Stimulated activated CD4-positive, alpha-beta T cell treated with anti-CD3 and anti-CD28 coated beads, Interleukin-15, amount 100 ng/mL, for 1 hour (primary cell): ENCODE results near the gene ATP2A3.

Experiments used
- DNase-seq, 2 donors: peaks; one replicate each; pipeline ENCODE4 v3.0.0-alpha.2; 2020; ENCODE audit warnings: low read depth in 1 of 2, low spot score in 1 of 2

ATP2A3 gene

DNA sequence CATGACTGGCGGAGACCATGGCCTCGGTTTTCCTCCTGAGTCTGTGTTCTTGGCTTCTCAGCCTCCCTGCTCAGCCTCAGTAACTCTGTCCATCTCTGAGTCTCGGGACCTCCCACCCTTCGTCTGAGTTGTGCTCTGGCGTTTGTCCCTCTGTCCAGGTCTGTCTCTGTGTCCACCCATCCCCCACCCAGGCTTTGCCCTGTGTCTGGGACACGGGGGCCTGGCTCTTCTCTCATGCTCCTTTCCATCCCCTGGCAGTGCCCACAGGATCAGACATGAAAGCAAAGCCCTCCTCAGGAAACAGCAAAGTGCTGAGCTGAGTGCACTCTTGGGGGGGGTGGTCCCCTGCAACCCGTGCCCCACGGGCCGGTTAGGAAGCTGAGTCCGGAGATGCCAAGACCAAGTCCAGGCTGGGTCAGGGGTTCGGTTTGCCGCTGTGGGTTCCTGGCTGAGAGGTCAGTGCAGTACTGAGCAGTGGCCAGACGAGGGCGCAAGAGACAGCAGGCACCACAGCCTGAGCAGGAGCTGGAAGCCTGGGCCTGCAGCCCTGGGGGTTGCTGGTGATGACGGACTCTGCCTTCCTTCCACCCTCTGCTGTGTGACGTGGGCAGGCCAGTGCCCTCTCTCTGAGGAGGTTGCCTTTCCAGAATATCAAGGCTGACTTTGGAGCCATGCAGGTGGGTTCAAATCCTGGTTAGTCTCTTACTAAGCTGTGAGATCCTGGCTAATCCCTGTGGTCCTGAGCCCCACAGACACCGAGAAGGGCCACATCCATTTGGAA, 50.5 kb downstream of the ATP2A3 start:
- DNase-seq, result peak; percentile 57 to 70

DNA sequence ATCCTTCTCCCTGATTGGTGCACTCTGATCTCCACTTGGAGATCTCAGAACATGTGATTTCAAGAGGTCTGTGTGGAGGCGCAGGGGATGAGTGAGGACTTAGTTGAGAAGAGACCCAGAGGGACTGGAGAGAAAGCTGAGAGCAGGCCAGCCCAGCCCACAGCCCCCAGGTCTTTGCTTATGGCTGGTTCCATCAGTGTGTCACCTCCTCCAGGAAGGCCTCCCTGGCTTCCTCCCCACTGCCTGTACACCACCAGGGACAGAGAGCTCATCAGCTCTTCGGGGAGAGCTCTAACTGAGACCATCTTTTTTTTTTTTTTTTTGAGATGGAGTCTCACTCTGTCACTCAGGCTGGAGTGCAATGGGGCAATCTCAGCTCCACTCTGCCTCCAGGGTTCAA, 51.4 kb downstream of the ATP2A3 start:
- DNase-seq, result no peak

DNA sequence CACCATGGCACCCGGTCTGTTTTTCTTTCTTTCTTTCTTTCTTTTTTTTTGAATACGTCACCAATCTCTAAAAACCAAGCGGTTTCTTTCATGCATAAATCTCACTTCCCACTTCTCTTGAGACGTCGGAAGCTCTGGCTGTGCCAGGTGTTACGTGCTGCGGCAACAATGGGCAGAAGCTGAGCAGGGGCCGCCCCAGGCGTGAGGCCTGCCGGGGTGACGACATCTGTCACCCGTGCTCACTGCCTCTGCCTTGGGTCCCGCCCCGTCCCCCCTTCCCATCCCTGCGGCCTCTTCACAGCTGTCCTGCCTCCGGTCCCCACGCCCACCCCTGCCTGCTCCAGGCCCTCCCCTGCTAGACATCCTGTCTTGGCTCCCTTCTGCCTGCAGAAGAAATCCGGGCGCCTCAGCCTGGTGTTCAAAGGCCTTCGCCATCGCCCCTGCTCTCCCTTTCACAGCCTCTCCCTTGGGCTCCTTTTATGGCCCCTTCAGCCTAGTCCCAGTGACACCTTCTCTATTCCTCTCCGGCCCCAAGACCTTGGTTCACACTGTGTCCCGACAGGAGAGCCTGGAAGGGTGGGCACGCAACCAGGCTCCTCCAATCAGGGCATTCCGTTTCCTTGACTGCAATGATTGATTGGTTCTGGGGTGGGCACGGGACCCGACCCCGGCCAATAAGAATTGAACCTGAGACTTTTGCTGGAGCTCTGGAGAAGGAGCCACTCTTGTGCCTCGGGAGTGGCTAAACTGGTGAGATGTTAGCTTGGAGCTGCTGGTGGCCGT, 52.8 kb downstream of the ATP2A3 start:
- DNase-seq, result peak; percentile 25 to 46

DNA sequence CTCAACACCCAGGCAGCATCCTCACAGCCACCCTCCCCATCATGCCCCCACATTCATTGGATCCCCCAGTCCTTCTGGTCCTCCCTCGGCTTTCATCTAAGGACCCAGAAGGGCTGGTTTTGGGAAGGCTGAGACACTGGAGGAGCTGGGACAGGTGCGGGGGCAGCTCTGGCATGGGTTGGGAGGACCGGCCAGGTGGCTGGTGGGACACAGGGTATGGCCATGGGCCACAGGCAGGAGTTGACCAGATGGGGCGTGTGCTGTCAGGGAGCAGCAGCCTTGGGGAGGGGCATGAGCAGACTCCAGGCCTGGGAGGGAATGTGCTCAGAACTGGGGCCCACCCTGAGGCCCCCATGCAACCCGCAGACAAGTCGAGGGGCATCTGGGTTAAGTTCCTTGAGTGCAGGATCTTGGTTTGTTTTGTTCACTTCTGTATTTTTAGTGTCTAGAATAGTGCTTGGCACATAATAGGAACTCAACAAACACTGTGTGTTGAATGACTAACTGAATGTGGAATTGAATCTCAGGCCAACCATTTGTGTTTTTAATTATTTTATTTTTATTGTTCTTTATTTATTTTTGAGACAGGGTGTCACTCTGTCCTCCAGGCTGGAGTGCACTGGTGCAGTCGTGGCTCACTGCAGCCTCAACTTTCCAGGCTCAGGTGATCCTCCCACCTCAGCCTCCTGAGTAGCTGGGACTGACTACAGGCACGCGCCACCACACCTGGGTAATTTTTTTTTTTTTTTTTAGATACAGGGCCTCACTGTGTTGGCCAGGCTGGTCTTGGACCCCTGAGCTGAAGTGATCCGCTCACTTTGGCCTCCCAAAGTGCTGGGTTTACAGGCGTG, 53.6 kb downstream of the ATP2A3 start:
- no peak for DNase-seq

DNA sequence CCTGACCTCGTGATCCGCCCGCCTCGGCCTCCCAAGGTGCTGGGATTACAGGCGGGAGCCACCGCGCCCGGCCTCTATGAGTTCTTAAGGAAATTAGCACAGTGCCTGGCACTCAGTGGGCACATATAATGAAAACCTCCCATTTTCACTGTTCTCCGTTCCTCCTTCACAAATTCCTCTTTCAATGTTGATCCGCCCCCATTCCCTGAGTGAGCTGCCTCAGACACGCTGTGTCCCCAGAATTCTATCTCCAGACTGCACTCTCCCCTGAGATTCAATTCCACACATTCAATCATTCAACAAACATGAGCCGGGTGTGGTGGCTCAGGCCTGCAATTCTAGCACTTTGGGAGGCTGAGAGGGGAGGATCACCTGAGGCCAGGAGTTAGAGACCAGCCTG, 55.0 kb downstream of the ATP2A3 start:
- no peak for DNase-seq

DNA sequence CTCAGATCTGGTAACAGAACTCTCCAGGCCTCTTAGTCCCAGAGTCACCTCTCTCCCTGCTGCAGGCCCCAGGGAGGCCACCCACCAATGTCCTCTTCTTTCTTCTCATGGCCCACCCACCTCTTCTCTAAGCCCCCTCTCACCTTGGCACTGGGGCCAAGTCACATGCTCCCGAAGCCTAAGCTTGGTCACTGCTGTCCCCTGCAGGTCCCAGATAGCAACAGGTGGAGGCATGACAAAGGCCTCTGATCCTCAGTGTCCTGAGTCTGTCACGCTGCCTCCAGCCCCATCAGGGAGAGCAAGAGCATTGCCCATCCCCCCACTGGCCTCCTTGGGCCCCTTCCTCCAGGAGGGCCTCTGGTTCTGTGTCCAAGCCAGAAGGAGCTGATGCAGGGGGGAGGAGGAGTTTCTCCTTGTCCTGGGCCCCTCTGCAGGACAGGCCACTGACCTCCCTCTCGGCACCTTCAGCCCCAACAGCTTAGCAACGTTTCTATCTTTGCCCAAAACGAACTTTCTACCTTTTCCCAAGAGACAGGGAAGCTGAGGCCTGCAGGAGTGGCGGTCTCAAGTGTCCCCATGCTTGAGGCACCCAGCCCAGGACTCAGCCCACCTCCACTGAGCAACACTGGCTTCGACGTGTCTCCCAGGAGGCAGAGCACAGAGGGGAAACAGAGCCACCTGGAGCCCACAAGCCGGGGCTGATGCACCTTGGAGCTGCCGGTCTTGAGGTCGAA, 56.6 kb downstream of the ATP2A3 start:
- no peak for DNase-seq

DNA sequence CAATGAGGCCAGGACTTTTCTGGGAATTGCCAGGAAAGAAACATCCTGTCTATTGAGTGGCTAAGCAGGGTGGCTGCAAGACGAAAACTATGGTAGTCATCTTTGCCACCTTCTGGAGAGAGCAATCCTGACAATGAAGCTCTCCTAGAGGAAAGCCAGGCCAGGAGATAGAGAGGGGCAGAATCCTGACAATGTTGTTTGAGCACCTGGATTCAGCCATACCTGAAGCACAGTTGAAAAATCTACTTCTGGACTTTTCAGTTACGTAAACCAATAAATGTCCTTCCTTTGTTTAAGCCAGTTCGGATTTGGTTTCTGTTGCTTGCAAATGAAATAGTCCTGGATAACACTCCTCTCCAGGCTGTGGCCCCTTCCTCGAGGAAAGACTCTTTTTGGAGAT, 57.4 kb downstream of the ATP2A3 start:
- no peak for DNase-seq

DNA sequence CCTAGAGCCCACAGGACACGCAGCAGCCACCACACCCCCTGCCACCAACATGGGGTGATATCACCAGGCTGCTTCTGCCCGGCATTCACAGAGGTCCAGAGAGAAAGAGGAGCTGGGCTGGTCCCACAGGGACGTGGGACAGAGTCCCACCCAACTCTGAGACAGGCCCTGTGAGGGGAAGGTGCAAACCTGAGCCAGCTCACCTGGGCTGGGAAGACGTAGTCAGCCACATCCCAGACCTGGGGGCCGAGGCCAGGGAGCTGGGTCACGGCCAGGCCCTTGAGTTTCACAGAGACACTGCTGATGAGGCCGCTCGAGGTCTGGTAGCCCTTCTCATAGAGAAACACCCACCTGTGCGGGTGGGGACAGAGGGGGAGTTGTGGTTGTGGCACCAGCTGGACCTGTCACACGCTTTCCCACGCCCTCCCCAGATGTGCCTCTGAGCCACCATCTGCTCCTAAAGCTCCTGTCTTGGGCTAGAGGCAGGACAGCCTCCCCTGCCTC, 59.2 kb downstream of the ATP2A3 start:
- no peak for DNase-seq

DNA sequence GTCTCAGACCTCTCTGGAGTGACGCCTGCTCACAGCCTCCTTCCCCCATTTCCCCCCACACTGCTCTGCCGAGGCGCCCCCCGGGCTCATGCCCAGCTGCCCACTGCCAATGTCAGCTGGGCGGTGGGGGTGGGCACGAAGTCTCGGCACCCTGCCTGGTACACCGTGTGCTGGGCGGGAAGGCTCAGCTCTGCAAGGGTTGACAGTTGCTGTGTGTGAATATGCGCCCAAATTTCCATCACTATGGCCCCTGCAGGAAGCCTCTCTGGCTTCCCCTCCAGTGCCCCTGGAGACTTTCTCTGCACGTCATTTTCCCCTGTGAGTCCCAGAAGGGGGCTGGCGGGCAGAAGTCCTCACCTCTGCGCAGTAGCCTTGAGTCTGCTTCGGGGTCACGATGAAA, 59.7 kb downstream of the ATP2A3 start:
- no peak for DNase-seq

DNA sequence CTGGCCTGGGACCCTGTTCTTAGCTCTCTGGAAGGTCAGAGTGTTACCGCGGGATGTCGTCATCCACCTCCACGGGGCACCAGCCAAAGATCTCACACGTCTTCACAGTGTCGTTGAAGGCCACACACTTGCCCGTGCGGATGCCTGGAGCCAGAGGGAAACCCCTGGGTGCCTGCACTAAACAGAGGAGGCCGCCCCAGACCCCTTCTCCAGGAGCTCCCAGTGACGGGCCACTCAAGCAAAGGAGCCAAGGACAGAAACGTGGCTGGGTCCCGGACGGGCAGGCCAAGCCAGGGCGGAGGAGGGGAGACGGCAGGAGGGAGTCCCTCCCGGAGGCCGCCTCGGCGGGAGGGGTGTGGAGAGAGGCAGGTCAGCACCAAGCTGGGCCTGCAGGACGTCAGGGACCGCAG, 60.4 kb downstream of the ATP2A3 start:
- DNase-seq, result no peak

DNA sequence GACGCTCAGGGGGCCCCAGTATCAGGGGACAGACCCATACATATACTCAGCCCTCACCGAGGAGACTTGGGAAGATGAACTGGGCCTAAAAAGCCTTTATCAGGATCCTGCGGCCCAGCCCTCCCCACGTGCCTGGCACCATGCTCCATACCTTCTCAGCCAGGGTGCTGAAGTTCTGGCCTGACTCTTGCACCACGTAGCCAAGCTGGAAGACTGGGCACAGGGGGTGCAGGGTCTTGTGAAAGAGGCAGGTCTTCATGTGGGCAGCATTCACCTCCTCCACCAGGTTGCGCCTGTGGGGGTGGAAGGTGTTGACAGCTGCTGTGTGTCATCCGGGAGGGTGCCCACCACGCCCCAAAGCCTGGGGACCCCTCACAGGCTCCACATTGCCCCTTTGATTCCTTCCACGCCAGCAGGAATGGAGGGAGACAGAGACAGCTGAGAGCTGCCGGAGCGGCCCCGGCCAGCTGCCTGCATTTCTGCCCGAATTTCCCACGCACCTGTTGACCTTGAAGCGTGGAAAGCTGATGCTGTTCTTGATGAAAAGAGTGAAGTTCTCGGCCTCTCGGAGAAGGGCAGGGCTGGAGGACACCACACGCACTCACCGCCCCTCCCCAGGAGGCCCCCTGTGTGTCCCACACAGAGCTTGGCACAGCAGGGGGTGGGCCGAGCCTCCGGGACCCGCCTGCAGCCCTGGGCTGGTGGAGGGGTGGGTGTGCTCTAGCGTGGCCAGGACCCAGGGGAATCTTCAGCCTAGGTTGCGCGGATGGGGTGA, 61.0 kb downstream of the ATP2A3 start:
- DNase-seq, result no peak

DNA sequence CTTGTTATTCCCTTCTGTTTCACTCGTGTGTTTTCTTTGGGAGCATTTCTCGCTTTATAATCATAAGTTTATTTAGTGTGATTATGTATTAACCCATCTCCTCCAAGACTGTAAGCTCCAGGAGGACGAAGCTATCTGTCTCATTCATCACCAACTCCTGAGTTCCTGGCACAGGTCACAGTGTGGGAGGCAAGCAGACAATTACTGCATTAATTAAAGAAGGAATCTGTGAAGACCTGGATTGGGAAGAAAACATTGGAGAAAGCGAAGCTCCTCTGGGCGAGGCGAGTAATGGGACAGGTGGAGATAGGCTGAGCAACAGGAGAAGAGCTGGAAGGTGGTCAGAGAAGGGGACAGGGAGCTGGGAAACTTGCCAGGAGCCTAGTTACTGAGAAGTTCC, 63.6 kb downstream of the ATP2A3 start:
- no peak for DNase-seq

DNA sequence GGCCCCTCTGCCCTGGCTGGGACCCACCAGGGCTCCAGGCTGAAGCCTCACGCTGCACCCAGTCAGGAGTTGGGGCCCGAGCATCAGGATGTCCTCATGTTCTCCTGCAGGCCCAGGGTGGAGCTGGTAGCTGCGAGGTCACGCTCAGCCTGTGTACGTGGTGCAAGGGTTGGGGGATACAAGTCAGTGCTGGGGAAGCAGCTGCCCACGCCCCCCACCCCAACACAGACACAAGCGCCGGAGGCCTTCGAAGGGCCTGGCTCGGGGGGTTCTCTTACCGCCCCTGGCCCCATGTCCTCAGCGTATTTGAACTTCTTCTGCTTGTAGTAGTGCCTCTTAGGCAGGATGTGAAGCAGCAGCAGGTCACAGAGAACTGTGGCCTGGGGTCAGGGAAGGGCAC, 66.5 kb downstream of the ATP2A3 start:
- no peak for DNase-seq

DNA sequence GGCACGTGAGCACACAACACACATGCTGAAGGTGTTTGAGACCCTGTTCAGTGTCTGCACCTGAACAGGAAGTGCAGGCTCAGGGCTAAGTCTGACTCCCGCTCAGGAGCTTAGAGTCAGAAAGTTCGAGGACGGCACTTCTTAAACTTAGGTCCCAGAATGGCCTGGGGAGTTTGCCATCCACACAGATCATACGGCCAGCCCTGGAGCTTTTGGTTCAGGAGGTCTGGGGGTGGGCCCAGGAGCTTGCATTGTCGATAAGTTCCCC, 67.3 kb downstream of the ATP2A3 start:
- no peak for DNase-seq

DNA sequence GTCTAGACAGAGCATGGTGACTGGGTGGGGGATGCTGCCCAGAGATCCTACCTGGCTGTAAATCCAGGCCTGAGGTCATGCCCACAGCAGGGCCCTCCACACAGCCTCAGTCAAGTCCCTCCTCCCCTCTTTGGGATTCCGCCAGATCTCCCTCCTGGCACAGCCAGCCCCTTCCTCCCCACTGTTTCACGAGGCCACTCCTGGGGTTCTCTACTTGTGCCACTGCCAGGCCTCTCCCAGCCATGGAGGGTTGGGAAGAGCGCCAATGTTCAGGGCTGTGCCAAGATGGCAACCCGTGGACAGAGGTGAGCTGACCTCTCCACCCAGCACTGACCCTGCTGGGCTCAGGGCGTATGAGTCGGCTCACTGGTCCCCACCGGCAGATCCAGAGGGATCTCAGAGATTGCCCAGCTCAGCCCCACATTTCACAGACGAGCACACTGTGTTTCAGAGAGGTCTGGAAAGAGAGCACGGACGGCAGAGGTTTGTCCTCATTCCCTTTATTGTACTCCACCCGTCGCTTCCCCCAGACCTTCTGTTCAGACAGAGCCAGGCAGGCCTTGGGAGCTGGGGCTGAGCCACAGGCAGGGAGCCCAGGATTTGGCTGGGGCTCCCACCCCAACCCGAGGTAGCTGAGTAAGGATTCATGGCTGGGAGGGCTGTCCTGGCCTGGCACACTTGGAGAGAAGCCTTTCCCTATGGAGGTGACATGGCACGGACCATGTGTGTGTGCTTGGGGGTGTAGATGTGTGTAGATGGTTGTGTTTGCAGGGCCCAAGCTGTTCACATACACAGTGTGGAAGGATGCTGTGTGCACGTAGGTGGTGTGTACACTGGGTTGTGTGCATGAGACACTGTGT, 67.9 kb downstream of the ATP2A3 start:
- DNase-seq, result no peak

DNA sequence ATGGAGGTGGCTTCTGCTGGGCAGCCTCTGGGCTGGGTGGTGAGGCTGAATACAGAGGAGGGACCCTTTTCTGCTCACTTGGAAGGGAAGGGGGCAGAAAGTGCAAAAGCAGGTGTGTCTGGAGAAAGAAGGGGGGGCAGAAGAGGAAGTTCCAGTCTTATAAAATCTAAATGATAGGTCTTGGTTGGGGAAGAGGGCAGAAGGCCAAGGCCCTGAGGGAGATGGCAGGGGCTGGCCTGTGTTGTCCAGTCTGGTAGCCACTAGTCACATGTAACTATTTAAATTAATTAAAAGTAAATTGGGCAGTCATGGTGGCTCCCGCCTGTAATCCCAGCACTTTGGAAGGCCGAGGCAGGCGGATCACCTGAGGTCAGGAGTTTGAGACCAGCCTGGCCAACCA, 68.9 kb downstream of the ATP2A3 start:
- no peak for DNase-seq

DNA sequence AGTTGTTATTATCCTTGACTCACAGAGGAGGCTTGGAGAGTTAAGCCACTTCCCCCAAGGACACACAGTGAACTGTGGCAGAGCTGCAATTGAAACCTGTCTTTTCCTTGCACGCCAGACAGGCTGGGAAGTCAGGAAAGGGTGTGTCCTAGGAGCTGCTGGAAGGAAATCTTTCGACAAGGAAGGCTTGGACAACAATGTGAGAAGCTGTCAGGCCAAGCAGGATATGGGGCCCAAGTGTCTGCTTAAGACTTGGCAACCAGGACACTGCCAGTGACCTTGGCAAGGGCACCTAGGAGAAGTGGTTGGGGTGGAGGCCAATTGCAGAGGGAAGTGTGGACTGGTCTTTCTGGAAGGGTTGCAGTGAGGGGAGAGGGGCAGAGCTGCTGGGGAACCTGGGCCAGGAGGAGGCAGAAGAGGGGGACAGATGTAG, 69.3 kb downstream of the ATP2A3 start:
- DNase-seq, result no peak

DNA sequence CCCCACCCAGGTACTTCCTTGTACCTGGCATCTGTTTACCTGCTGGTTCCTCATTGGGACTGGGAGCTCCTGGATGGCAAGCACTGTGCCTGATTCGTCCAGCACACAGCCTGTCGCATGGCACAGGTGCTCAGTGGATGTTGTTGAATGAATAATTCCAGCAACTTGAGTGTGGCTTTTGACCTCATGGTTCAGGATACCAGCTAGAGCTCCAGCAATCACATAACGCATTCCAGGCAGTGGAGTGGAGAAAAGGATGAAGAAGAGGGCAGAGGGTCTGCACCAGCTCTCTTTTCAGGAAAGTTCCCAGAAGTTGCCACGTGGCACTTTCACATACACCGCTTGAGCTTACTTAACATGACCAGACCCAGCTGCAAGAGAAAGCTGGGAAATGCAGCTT, 70.0 kb downstream of the ATP2A3 start:
- DNase-seq, result no peak

DNA sequence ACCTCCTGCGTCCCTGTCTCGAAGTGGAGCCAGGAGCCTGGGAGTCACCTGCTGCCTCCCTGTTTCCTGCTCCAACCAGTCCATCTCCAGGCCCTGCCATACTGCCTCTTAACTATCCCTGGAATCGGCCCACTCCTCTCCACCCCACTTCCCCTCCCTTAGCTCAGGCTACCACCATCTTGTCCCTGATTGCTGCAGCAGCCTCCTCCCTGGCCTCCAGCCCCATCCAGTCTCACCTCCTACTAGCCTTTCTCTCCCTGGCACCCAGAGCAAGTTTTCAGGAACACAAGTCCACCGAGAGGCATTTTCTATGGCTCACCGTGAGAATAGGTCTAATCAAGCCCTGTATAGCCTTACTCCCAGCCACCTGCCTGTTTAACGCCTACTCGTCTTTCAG, 70.5 kb downstream of the ATP2A3 start:
- no peak for DNase-seq
